GM12874 (cell line): ENCODE data around the gene GCHFR.

Source experiments
- CTCF ChIP-seq: IDR thresholded peaks from 2 replicates; pipeline ENCODE4 v1.5.1; 2011; ENCODE audit warnings: low read depth, mild to moderate bottlenecking, control low read depth, low read length, moderate library complexity; ENCODE audit not compliant: insufficient read depth

The GCHFR gene

GRCh38 chr15:40807028-40807887 is 43.4 kb downstream of the GCHFR start, which contains the start of the genes DNAJC17 and ZFYVE19:
Gene DNAJC17 (minus strand): TSS chr15:40807473. CDS start chr15:40807446, 27 bp downstream.
Gene ZFYVE19 (plus strand): TSS chr15:40807089. CDS start chr15:40807590, 501 bp downstream.
- no peak for TF ChIP-seq CTCF

- TF ChIP-seq CTCF, result no peak
These were observed 44.1 kb downstream of the GCHFR start for GRCh38 chr15:40807888-40808461.

GRCh38 chr15:40808861-40809450 is 45.1 kb downstream of the GCHFR start:
- no peak for TF ChIP-seq CTCF

GRCh38 chr15:40812721-40813425 is 49.0 kb downstream of the GCHFR start:
- no peak for TF ChIP-seq CTCF

- TF ChIP-seq CTCF, result no peak
These were observed 51.3 kb downstream of the GCHFR start for GRCh38 chr15:40815042-40815698.
